Memory B cell (primary cell): ENCODE measurements around the gene SPNS2.

Experiments
- ATAC-seq: fragments of 150-1000 bp; cut with Tn5 transposase; 2 replicates; pipeline ENCODE4 v1.10.0; 2021; ENCODE audit warnings: low read depth, mild to moderate bottlenecking, moderate library complexity
- DNase-seq, 2 donors: peaks; one replicate each; pipeline ENCODE4 v3.0.0; 2022; ENCODE audit warnings: low spot score in 2 of 2
- H3K27ac Mint-ChIP-seq: one replicate; pipeline ENCODE4 v1.8.0; 2022; ENCODE audit warnings: mild to moderate bottlenecking, moderate library complexity, mixed read lengths
- H3K27me3 Mint-ChIP-seq: one replicate; pipeline ENCODE4 v1.8.0; 2022; ENCODE audit warnings: mixed read lengths
- H3K36me3 Mint-ChIP-seq: one replicate; pipeline ENCODE4 v1.8.0; 2022; ENCODE audit warnings: mild to moderate bottlenecking, mixed read lengths
- H3K4me1 Mint-ChIP-seq: one replicate; pipeline ENCODE4 v1.8.0; 2022; ENCODE audit warnings: mixed read lengths
- H3K4me3 Mint-ChIP-seq: one replicate; pipeline ENCODE4 v1.8.0; 2022; ENCODE audit warnings: mild to moderate bottlenecking, moderate library complexity, mixed read lengths
- H3K9me3 Mint-ChIP-seq: one replicate; pipeline ENCODE4 v1.8.0; 2022; ENCODE audit warnings: mixed read lengths

The SPNS2 gene

DNA sequence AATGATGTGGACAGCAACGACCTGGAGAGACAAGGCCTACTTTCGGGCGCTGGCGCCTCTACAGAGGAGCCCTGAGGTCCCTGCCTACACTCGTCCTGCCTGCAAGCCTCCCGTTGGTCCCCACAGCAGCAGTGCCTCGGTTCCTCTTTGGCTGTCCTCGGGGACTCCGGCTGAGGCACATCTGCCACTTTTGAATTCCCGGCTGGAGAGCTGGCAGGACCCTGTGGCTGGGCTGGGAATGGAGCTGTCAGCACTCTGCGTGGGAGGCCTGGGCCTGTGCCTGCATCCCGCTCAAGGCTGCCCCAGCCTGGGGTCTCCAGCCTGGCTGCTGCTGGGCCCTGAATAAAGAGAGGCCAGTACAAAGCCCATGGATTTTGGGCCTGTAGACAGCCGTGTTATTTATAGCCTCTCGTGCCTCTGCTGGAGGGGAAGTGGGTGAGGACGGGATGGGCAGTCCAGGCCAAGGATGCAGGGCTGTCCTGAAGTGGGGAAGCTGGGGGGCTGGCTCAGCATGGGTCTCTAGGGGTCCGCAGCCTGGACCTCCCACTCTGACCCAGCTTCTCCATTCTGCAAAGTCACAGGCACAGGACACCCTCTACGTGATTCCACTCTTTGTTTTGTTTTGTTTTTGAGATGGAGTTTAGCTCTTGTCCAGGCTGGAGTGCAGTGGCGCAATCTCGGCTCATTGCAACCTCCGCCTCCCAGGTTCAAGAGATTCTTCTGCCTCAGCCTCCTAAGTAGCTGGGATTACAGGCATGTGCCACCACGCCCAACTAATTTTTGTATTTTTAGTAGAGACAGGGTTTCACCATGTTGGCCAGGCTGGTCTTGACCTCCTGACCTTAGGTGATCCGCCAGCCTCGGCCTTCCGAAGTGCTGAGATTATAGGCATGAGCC is 10.6 kb upstream of the SPNS2 start:
- Mint-ChIP-seq H3K4me3 (no peak overlapping the region), H3K27me3 (peaks cover 5% of the 10 kb centered on the region), H3K9me3 (no peaks in the 10 kb centered on the region), H3K36me3 (no peaks in the 10 kb centered on the region), H3K27ac (no peak overlapping the region), H3K4me1 (peaks cover 25% of the 10 kb centered on the region)
- DNase-seq (no peak), ATAC-seq (no peak)

DNA sequence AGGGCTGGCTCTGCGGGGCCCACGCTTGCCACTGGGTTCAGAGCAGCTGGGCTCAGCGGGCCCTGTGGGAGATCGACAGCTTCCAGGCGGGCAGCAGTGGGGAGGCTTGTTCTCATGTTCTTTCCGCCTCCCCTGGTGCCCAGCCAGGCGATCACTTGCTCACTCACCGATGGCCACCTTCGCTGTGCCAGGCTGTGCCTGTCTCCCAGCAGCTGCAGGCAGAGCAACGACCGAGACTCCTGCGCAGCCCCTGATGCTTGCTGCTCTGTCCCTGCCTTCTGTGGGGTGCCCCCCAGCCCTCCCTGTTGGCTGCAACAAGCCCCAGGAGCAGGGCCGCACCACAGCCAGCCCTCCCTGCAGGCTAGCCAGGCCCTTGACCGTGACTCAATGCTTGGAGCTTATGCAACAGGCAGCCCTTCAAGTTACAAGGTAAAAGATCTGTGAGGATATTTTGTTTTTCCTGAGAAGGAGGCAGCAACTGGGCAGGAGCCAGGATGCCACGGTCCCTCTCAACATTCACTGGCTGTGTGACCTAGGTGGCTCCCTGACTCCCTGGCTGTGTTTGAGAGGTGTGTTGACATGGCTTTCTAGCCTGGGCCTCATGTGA is 9.6 kb upstream of the SPNS2 start:
- ATAC-seq (no peak), DNase-seq (no peak)
- H3K4me1 Mint-ChIP-seq: peaks cover 30% of the 10 kb centered on the region
- H3K4me3 Mint-ChIP-seq: no peak overlapping the region
- no peaks in the 10 kb centered on the region for H3K36me3 Mint-ChIP-seq
- H3K9me3 Mint-ChIP-seq: no peaks in the 10 kb centered on the region
- H3K27ac Mint-ChIP-seq: no peak overlapping the region
- H3K27me3 Mint-ChIP-seq: peaks cover 5% of the 10 kb centered on the region

DNA sequence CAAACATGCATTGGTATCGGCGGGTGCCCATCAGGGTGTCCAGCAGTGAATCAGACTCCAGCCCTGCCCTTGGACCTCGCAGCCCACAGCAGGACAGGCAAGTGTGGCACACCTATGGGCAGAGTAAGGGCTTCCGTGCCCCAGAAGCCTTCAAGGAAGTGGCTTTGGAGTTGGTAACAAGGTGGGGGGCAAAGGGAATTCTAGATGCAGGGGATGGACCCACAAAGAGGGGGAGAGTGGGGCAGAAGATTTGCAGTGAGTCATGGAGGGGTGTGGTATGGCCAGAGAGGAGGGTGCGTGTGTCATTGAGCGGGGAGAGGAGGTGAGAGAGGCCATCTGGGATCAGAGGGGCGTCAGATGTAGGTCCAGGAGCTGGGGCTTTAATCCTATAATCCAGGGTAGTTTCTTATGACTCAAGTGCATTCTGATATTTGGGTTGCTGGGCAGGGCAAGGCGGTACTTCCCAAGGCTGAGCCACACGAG is 8.5 kb upstream of the SPNS2 start:
- Mint-ChIP-seq H3K9me3 (no peaks in the 10 kb centered on the region), H3K27me3 (peaks cover 5% of the 10 kb centered on the region), H3K4me3 (no peak overlapping the region), H3K36me3 (no peaks in the 10 kb centered on the region), H3K27ac (no peak overlapping the region), H3K4me1 (peaks cover 24% of the 10 kb centered on the region)
- no peak for DNase-seq
- ATAC-seq: no peak

DNA sequence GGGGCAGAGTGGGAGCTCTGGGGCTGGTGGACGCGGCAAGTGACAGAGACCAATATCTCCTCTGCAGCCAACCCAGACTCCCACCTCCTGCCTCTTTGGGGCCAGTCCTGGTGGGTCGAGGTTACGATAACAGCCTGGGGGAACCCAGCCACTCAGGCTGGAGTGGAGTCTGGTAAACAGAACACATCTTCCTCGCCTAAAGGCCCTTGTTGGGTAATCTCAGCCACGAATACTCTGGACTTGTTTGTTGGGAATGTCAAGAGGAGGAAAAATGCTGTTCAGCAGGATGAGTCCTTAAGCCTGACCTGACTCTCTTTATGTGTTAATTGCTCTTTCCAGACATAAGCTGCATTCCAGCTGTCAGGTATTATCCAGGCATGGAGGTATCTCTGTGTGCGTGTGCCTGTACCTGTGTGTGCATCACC is 8.0 kb upstream of the SPNS2 start:
- peaks cover 24% of the 10 kb centered on the region for H3K4me1 Mint-ChIP-seq

DNA sequence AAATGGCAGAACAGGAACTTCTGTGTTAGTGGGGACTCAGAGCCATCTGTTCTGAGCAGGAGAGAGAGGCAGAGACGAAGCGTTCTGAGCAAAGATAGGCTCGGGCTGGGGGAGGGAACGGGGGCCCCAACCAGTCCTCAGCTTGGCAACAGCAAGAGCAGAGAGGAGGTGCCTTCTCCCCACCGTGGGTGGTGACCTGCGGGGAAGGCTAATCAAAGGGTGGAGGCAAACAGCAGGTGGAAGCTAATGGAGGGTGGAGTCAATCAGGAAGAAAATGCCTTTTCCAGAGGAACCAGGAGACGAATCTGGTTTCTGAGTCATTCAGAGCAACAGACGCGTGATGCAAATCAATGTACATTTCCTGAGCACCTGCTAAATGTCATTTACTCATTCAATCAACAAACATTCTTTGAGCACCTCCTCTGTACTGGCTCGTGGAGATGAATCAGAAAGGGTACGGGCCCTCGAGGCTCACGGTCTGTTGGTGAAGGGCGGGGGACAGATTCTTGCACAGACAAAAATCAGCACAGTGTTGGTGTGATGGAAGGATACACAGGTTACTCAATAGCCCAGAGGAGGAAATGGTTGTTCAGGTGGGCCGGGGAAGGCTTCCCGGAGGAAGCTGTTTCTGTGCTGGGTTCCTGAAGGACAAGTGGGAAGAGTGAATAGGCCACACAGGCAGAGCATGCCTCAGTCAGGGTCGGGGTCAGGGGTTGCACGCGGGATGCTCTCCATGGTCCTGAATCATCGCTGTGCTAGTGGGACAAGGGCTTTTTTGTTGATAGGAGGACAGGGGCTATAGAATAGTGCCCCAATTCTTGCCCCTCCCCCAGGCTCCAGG is 5.7 kb upstream of the SPNS2 start:
- no peaks in the 10 kb centered on the region for H3K9me3 Mint-ChIP-seq
- H3K27ac Mint-ChIP-seq: no peak overlapping the region
- ATAC-seq: peak; percentile 37
- peak overlapping the region; percentile 51 for H3K4me3 Mint-ChIP-seq
- peaks cover 3% of the 10 kb centered on the region for H3K27me3 Mint-ChIP-seq
- no peak for DNase-seq
- H3K36me3 Mint-ChIP-seq: no peaks in the 10 kb centered on the region
- peaks cover 29% of the 10 kb centered on the region for H3K4me1 Mint-ChIP-seq

More for the DNA sequence above, 8.0 kb upstream of the SPNS2 start:
- H3K4me3 Mint-ChIP-seq: no peak overlapping the region
- no peaks in the 10 kb centered on the region for H3K9me3 Mint-ChIP-seq
- DNase-seq (no peak), ATAC-seq (no peak)
- no peak overlapping the region for H3K27ac Mint-ChIP-seq
- peaks cover 5% of the 10 kb centered on the region for H3K27me3 Mint-ChIP-seq
- no peaks in the 10 kb centered on the region for H3K36me3 Mint-ChIP-seq

DNA sequence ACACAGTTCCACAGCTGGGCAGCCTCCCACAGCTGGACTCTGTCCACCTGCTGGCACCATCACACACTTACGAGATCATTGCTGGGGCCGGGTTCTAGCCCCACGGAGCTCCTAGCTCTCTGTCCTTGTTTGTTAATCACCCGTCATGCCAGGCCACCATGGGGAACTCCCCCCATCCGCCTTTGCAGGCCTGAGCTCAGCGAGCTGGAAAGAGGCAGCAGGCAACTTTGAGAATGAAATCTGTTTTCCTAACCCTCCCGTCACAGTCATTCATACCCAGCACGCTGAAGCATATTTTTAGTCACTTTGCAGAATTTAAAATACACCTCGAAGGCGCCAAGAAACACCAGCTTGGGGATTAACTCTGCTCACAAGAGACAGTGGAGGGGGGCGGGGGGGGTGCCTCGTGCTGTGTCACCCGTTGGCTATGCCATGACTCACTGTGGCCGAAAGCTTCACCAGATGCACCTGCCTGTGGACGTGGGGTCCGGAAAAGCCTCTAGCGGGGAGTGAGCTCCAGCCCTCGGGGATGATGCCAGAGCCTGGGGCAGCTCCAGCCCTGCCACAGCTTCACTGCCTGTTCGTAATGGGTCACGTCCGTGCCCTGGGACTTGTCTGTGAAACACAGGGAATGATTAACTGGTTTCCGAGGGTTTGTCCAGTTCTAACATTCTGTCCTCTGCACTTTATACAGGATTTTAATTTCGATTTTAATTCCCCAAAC is 1.4 kb upstream of the SPNS2 start:
- Mint-ChIP-seq H3K27me3 (peaks cover 8% of the 10 kb centered on the region), H3K4me3 (peak overlapping the region; percentile 6), H3K9me3 (no peaks in the 10 kb centered on the region), H3K27ac (no peak overlapping the region), H3K4me1 (peaks cover 40% of the 10 kb centered on the region), H3K36me3 (no peaks in the 10 kb centered on the region)
- DNase-seq (no peak), ATAC-seq (peak; percentile 52)

DNA sequence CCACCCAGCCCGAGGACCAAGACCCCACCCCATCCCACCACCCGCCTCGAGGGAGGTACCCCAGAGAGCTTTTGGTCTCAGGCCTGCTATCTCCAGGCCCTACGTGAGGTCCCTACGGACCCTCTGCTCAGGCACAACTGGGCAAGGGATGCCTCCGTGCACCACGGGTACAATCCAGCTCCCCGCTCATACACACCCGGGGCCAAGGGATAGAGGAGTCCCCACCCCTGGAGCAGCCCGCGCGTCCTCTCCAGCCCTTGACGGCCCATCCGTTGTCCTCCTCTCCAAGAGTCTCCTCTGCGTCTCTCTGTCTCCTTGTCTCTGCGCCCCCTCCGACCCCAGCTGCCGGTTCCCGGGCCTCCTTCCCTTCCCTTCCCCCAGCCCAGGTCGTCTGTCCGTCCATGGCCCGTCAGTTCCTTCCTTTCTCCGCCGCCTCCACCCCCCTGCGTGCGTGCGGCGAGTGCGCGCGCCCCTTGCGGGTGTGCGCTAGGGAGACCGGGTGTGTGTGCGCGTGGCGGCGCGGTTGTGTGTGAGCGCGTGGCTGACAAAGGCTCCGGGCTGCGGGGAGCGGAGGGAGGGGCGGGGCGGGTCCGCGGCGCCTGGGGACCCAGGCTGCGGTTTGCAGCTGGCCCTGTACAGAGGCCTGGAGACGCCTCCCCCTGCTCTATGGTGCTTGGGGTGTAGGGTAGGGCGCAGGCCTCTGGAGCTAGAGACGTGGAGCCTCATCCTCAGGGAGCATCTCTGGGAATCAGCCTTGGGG is 930 bp downstream of the SPNS2 start:
- Mint-ChIP-seq H3K27me3 (peaks cover 16% of the 10 kb centered on the region), H3K9me3 (no peaks in the 10 kb centered on the region), H3K4me3 (peak overlapping the region; percentile 88), H3K36me3 (no peaks in the 10 kb centered on the region), H3K27ac (no peak overlapping the region), H3K4me1 (peaks cover 28% of the 10 kb centered on the region)
- peak in 1 of 2 donors; percentile 41 for DNase-seq
- ATAC-seq: peak; percentile 11

DNA sequence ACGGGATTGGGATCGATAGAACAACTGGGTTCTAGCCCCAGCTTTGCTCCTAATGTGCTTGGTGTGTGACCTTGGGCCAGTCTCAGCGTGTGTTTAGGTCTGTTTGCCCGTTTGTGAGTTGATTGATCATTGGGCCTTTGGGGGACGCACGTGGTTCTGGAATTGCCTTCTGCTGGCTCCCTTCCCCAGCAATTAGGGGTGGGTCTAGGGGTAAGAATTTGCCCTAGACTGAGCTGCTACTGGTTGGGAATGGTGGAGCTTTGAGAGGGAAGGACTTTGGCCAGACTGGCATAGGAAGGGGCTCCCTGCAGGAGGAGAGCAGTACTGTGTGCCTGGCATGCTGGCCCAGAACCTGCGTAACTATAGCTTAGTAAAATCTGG is 1.5 kb downstream of the SPNS2 start:
- no peak for DNase-seq
- Mint-ChIP-seq H3K36me3 (no peaks in the 10 kb centered on the region), H3K9me3 (no peaks in the 10 kb centered on the region), H3K4me3 (peak overlapping the region; percentile 88), H3K27ac (no peak overlapping the region), H3K4me1 (peaks cover 28% of the 10 kb centered on the region), H3K27me3 (peaks cover 17% of the 10 kb centered on the region)
- ATAC-seq: no peak

DNA sequence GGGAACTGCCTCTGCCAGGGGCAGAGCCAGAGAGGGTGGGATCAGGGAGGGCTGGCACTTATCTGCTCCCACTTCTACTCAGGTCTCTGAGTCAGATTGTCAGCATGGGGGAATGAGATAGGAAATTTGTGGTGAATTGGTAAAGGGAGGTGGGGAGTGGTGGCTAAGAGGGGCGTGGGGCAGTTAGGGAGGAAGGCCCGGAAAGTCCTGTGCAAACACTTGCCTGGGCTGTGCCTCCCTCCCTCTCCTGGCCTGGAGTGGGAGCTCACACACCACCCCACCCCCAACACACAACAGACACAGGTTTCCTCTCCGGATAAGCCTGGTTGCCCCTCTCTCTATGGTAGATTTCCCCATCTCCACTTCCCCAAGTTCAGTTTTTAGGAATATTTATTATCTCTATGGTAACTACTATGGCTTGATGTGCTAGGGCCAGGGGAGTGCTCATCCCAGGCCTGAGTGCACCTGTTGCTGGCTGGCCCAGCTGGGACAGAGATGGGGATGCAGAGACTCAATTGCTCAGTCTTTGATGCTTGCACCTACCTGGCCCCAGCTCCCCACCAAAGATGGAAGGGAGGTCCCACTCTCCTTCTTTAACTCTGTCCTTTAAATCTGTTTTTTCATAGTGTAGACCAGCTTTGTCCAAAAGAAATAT is 2.7 kb downstream of the SPNS2 start:
- no peak overlapping the region for H3K27ac Mint-ChIP-seq
- no peak for DNase-seq
- no peak overlapping the region for H3K4me3 Mint-ChIP-seq
- H3K4me1 Mint-ChIP-seq: peaks cover 28% of the 10 kb centered on the region
- ATAC-seq: no peak
- H3K9me3 Mint-ChIP-seq: no peaks in the 10 kb centered on the region
- H3K36me3 Mint-ChIP-seq: no peaks in the 10 kb centered on the region
- H3K27me3 Mint-ChIP-seq: peaks cover 17% of the 10 kb centered on the region

DNA sequence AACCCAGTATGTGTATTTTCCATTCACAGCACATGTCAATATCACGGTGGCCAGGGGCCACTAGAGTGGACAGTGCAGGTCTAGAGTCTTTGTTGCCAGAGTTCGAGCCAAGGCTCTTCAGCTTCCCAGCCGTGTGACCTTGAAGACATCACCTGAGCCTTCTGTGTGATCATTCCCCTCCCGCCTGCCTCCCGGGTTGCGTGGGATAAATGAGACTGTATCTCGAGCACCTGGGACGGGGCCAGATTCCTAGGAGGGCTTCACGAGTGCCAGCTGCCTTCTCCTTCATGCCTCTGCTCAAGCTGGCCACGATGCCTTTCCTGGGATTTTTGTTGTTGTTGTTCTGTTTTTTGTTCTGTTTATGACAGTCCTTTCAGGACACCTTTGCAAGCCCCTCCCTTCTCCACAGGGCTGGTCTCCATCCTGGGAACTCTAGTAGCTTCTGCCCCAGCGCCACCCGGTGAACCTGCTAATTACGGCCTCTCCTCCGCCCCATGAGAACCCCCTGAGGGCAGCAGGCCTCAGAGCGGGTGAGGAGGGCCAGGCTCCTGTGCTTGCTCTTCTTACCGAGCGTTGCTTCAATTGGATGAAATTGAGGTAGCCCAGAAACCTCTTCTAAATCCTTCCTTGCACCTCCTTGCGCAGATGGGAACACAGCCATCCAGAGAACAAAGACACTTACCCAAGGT is 3.9 kb downstream of the SPNS2 start:
- H3K9me3 Mint-ChIP-seq: no peaks in the 10 kb centered on the region
- ATAC-seq (no peak), DNase-seq (no peak)
- H3K4me3 Mint-ChIP-seq: no peak overlapping the region
- H3K27me3 Mint-ChIP-seq: peaks cover 20% of the 10 kb centered on the region
- no peak overlapping the region for H3K27ac Mint-ChIP-seq
- H3K4me1 Mint-ChIP-seq: peaks cover 19% of the 10 kb centered on the region
- no peaks in the 10 kb centered on the region for H3K36me3 Mint-ChIP-seq

DNA sequence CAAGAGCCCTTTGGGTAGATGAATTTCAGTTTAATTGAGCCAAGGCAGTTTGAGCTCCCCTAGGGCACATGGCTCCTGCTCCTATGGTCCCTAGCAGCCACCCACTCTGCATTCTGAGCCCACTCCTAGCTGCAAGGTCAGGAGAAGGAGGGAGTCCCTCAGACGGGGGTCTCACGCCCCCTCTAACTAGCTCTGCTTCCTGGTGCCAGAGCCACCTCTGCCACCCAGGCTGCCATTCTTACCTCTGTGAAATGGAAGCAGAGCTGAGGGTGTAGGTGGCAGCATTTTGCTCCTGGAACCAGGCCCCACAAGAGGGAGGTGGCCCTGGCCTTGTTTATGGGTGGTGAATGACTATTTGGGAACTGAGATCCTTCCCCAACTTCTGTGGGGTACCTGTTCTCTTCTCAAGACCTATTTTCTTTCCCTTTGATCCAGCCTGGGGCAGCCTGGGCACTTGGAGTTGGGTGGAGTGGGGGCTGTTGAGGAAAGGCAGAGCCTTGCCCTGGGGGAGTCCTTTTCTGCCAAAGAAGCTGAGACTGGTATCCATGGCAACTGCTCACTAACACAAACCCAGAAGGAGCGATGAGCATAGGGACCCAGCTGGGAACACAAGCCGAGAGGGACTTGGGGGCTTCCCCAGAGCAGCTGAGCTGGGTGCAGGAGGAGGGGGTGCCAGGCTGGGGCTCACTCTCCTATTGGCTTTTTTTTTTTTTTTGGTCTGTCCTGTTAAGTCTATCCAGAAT is 4.8 kb downstream of the SPNS2 start:
- Mint-ChIP-seq H3K36me3 (no peaks in the 10 kb centered on the region), H3K27ac (no peak overlapping the region)

DNA sequence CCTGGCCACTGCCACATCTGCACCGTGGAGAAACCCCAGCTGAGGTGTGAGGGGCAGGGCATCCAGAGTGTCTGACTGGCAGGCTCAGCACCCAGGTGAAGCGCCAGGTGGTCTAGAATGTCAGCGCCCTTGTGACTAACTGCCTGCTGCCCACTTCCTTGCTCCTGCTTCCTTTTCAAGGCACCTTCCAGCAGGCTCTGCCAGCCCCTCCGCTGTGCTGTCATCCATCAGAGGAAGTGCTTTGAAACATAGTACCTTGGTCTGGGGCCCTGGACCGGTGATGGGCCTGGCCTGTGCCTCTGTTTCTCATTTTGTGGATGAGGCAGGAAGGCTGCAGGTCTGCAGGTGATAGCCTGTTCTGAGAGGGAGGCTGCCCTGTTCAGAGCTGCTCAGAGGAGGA is 5.5 kb downstream of the SPNS2 start:
- H3K4me3 Mint-ChIP-seq: no peak overlapping the region
- no peaks in the 10 kb centered on the region for H3K9me3 Mint-ChIP-seq
- H3K4me1 Mint-ChIP-seq: peaks cover 19% of the 10 kb centered on the region
- H3K36me3 Mint-ChIP-seq: no peaks in the 10 kb centered on the region
- H3K27ac Mint-ChIP-seq: no peak overlapping the region
- DNase-seq (no peak), ATAC-seq (no peak)
- H3K27me3 Mint-ChIP-seq: peaks cover 23% of the 10 kb centered on the region

More for the DNA sequence above, 4.8 kb downstream of the SPNS2 start:
- DNase-seq: no peak
- no peak for ATAC-seq
- peaks cover 20% of the 10 kb centered on the region for H3K27me3 Mint-ChIP-seq
- H3K4me3 Mint-ChIP-seq: no peak overlapping the region
- peaks cover 16% of the 10 kb centered on the region for H3K4me1 Mint-ChIP-seq
- no peaks in the 10 kb centered on the region for H3K9me3 Mint-ChIP-seq
